SK-N-SH (cell line): ENCODE data around the gene INTS1. TPM values are rescaled to one million over a fixed set of nuclear protein-coding genes. Genes with fewer than 3 reads are reported as not detected.

Experiments
- CTCF ChIA-PET: fragments of 300-600, 350-600 bp; formaldehyde crosslinking; extraction: SDS; loops from one replicate; lab custom pipeline; 2021; lab: Yijun Ruan, JAX
- POLR2A ChIA-PET: fragments of 350-600 bp; sonication (Branson Sonifier 250); formaldehyde crosslinking; extraction: SDS; loops from one replicate; lab custom pipeline; 2020; ENCODE audit warnings: antibody characterized with exemption, inconsistent platforms; lab: Yijun Ruan, JAX
- DNase-seq: peaks from one replicate; pipeline ENCODE4 v3.0.0; 2012
- H2AFZ ChIP-seq: fragments of 200-600 bp; sonication (generic); 2 replicates; pipeline ENCODE4 v1.8.1; 2016; ENCODE audit warnings: antibody characterized with exemption, mild to moderate bottlenecking, low read depth
- H3F3A ChIP-seq: fragments of 200-600 bp; sonication (generic); replicated peaks from 2 replicates; pipeline ENCODE3; 2016; ENCODE audit warnings: antibody characterized with exemption, mild to moderate bottlenecking; ENCODE audit not compliant: insufficient read depth
- H3K27ac ChIP-seq, 2 experiments: fragments of 200-500 bp in 1 of 2; fragments of 200-600 bp in 1 of 2; sonication (Bioruptor generic) in 1 of 2; sonication (generic), shearing (Covaris generic) in 1 of 2; 2 replicates each; pipeline versions ENCODE4 v1.5.1 to v1.6.1; 2014 to 2016; ENCODE audit warnings: low read depth in 2 of 2, inconsistent platforms in 1 of 2, low read length in 1 of 2, mild to moderate bottlenecking in 1 of 2, mixed read lengths in 1 of 2
- H3K27me3 ChIP-seq: fragments of 200-600 bp; sonication (generic), shearing (Covaris generic); 2 replicates; pipeline ENCODE4 v1.6.1; 2016; ENCODE audit warnings: mixed run types; ENCODE audit not compliant: insufficient read depth
- H3K36me3 ChIP-seq, 2 experiments: fragments of 200-500 bp in 1 of 2; fragments of 200-600 bp in 1 of 2; sonication (Bioruptor generic) in 1 of 2; sonication (generic) in 1 of 2; replicated peaks in 1 of 2; 2 replicates each; pipeline versions ENCODE3 to v1.5.1; 2014 to 2016; ENCODE audit warnings: low read length in 1 of 2, mild to moderate bottlenecking in 1 of 2; ENCODE audit not compliant: insufficient read depth in 2 of 2, control insufficient read depth in 1 of 2
- H3K4me1 ChIP-seq, 2 experiments: fragments of 200-500 bp in 1 of 2; fragments of 200-600 bp in 1 of 2; sonication (Bioruptor generic) in 1 of 2; sonication (generic), shearing (Covaris generic) in 1 of 2; 2 replicates each; pipeline versions ENCODE4 v1.5.1 to v1.6.1; 2014 to 2016; ENCODE audit warnings: low read depth in 1 of 2, low read length in 1 of 2, mixed run types in 1 of 2; ENCODE audit not compliant: insufficient read depth in 2 of 2, control insufficient read depth in 1 of 2
- H3K4me2 ChIP-seq: fragments of 200-600 bp; sonication (generic), shearing (Covaris generic); 2 replicates; pipeline ENCODE4 v1.6.1; 2017; ENCODE audit warnings: mixed run types
- H3K4me3 ChIP-seq, 2 experiments: fragments of 200-500 bp in 1 of 2; fragments of 200-600 bp in 1 of 2; sonication (Bioruptor generic) in 1 of 2; sonication (generic), shearing (Covaris generic) in 1 of 2; 2 replicates each; pipeline versions ENCODE4 v1.5.1 to v1.8.1; 2014 to 2016; ENCODE audit warnings: low read depth in 2 of 2, inconsistent platforms in 1 of 2, low read length in 1 of 2, mild to moderate bottlenecking in 1 of 2, mixed read lengths in 1 of 2, moderate library complexity in 1 of 2
- H3K79me2 ChIP-seq: fragments of 200-600 bp; sonication (generic); 2 replicates; pipeline ENCODE4 v1.8.1; 2017; ENCODE audit warnings: mild to moderate bottlenecking; ENCODE audit not compliant: insufficient read depth
- H3K9ac ChIP-seq: fragments of 200-600 bp; sonication (generic); 2 replicates; pipeline ENCODE4 v1.6.1; 2017; ENCODE audit warnings: mixed run types
- H3K9me2 ChIP-seq: fragments of 200-600 bp; sonication (generic); 2 replicates; pipeline ENCODE4 v1.6.1; 2017; ENCODE audit warnings: mixed run types
- H3K9me3 ChIP-seq: fragments of 200-600 bp; sonication (generic); 2 replicates; pipeline ENCODE4 v1.6.1; 2017; ENCODE audit warnings: mixed run types, mild to moderate bottlenecking, moderate library complexity
- H4K20me1 ChIP-seq: fragments of 200-600 bp; sonication (generic); 2 replicates; pipeline ENCODE4 v1.6.1; 2017; ENCODE audit warnings: mild to moderate bottlenecking, mixed run types; ENCODE audit not compliant: insufficient read depth
- CTCF ChIP-seq: fragments of 200-600 bp; sonication (generic); IDR thresholded peaks from 2 replicates; pipeline ENCODE4 v1.6.1; 2017; ENCODE audit warnings: antibody characterized with exemption, mild to moderate bottlenecking, moderate library complexity
- EP300 ChIP-seq, 2 experiments: IDR thresholded peaks; 2 replicates each; pipeline versions ENCODE4 v1.4.0 to v1.6.1; 2012; ENCODE audit warnings: borderline replicate concordance in 1 of 2, low read depth in 1 of 2, low read length in 1 of 2
- FOSL2 ChIP-seq: IDR thresholded peaks from 2 replicates; pipeline ENCODE4 v1.4.0; 2012; ENCODE audit warnings: low read depth, mild to moderate bottlenecking, moderate library complexity, borderline replicate concordance
- GABPA ChIP-seq: IDR thresholded peaks from 2 replicates; pipeline ENCODE4 v1.4.0; 2012; ENCODE audit warnings: low read depth, mild to moderate bottlenecking
- JUND ChIP-seq: IDR thresholded peaks from 2 replicates; pipeline ENCODE4 v1.4.0; 2012
- MAX ChIP-seq: IDR thresholded peaks from 2 replicates; pipeline ENCODE4 v1.4.0; 2012; ENCODE audit warnings: low read depth
- NFIC ChIP-seq: IDR thresholded peaks from 2 replicates; pipeline ENCODE4 v1.4.0; 2012; ENCODE audit warnings: borderline replicate concordance
- NRF1 ChIP-seq: IDR thresholded peaks from 2 replicates; pipeline ENCODE4 v1.6.1; 2012; ENCODE audit warnings: low read depth, mild to moderate bottlenecking, low read length
- RXRA ChIP-seq: IDR thresholded peaks from 2 replicates; pipeline ENCODE4 v1.4.0; 2012; ENCODE audit warnings: low read depth, mild to moderate bottlenecking, borderline replicate concordance
- TAF1 ChIP-seq: IDR thresholded peaks from 2 replicates; pipeline ENCODE4 v1.6.1; 2012; ENCODE audit warnings: low read depth, mild to moderate bottlenecking, low read length, moderate library complexity, borderline replicate concordance
- USF2 ChIP-seq: fragments of 150-350 bp; IDR thresholded peaks from 2 replicates; pipeline ENCODE4 v1.6.1; 2017; ENCODE audit warnings: antibody characterized with exemption, low read length, low read depth, borderline replicate concordance
- YY1 ChIP-seq: IDR thresholded peaks from 2 replicates; pipeline ENCODE4 v1.4.0; 2012; ENCODE audit warnings: low read depth, mild to moderate bottlenecking
- WGBS: methylation state at CpG from one replicate; pipeline ENCODE4 v1.1.6; 2017; ENCODE audit warnings: low lambda C conversion rate; 5-methylcytosine and 5-hydroxymethylcytosine counted together
- polyA plus RNA-seq, 3 experiments: library from polyadenylated mRNA; depleted of rRNA; stranded (reverse); fragments of >200 nt; gene quantifications; 2 replicates each; pipeline ENCODE4 v1.2.3, GENCODE V29; 2012

Gene INTS1
- polyA plus RNA-seq, 1 of the 3 experiments (the other 2 are of a cell fraction) = 48.1 TPM

- WGBS = 91% methylated on average over 40 of the region's 41 CpGs
- Histone ChIP-seq H4K20me1 (peaks cover 11% of the 10 kb centered on the region; the same call in 1 of the 2 replicates), H3K4me1 (peaks cover 0 to 6% of the 10 kb centered on the region in 2 experiments; a peak in 1 of 4 replicates), H3F3A (peaks cover 6% of the 10 kb centered on the region), H3K4me2 (no peak overlapping the region), H3K36me3 (peaks cover 0 to 24% of the 10 kb centered on the region in 2 experiments), H3K79me2 (no peaks in the 10 kb centered on the region), H3K27ac (no peak overlapping the region), H2AFZ (no peak overlapping the region), H3K4me3 (no peak overlapping the region), H3K9ac (no peak overlapping the region), H3K27me3 (no peaks in the 10 kb centered on the region), H3K9me3 (no peaks in the 10 kb centered on the region), H3K9me2 (no peaks in the 10 kb centered on the region)
- ChIA-PET CTCF (interaction anchor here (1.0 to 12.9 kb wide), 6 partner anchors 9 to 255 kb away, joined by 3 to 142 read pairs (median 4); no protein-coding TSS in a partner anchor), POLR2A (no interaction called here)
- TF ChIP-seq GABPA = no peak
- no peak for TF ChIP-seq USF2
- DNase-seq = no peak
Observed at GRCh38 chr7:1441615-1442354, 62.4 kb downstream of the INTS1 start.

GRCh38 chr7:1440620-1441019 lies 63.6 kb downstream of the INTS1 start:
- H3K4me2 ChIP-seq = no peak overlapping the region
- H3K27ac ChIP-seq = no peak overlapping the region
- POLR2A ChIA-PET = no interaction called here
- H3K36me3 ChIP-seq = peaks cover 0 to 24% of the 10 kb centered on the region in 2 experiments
- H3K9ac ChIP-seq = no peak overlapping the region
- H3K79me2 ChIP-seq = no peaks in the 10 kb centered on the region
- no peaks in the 10 kb centered on the region for H3K27me3 ChIP-seq
- TF ChIP-seq MAX (no peak), JUND (no peak)
- H3K4me3 ChIP-seq = no peak overlapping the region
- no peak overlapping the region for H2AFZ ChIP-seq
- 95% methylated on average over 7 of the region's 10 CpGs for WGBS
- H3K4me1 ChIP-seq = peaks cover 0 to 6% of the 10 kb centered on the region in 2 experiments; a peak in 1 of 4 replicates
- H3F3A ChIP-seq = peaks cover 6% of the 10 kb centered on the region
- H4K20me1 ChIP-seq = peaks cover 8% of the 10 kb centered on the region; the same call in 1 of the 2 replicates
- H3K9me2 ChIP-seq = no peaks in the 10 kb centered on the region
- H3K9me3 ChIP-seq = no peaks in the 10 kb centered on the region
- CTCF ChIA-PET = interaction anchor here (0.9 to 12.9 kb wide), 9 partner anchors 8 to 254 kb away, joined by 3 to 142 read pairs (median 3); no protein-coding TSS in a partner anchor
- DNase-seq = no peak

- H3K4me3 ChIP-seq = no peak overlapping the region
- H2AFZ ChIP-seq = no peak overlapping the region
- peaks cover 0 to 24% of the 10 kb centered on the region in 2 experiments for H3K36me3 ChIP-seq
- ChIA-PET POLR2A (no interaction called here), CTCF (interaction anchor here (0.8 to 3.0 kb wide), 9 partner anchors 11 to 116 kb away, joined by 3 to 18 read pairs (median 4); partner anchors contain the start of gene TMEM184A)
- H3K9ac ChIP-seq = no peak overlapping the region
- H3K27ac ChIP-seq = no peak overlapping the region
- no peak for DNase-seq
- no peaks in the 10 kb centered on the region for H3K27me3 ChIP-seq
- 95% methylated on average over 14 of the region's 31 CpGs for WGBS
- H3K4me2 ChIP-seq = no peak overlapping the region
- 0 out of 2 replicates have a peak, but pooled peaks cover 7% of the 10 kb centered on the region for H4K20me1 ChIP-seq
- H3F3A ChIP-seq = peaks cover 6% of the 10 kb centered on the region
- H3K9me3 ChIP-seq = no peaks in the 10 kb centered on the region
- peaks cover 0 to 6% of the 10 kb centered on the region in 2 experiments; a peak in 1 of 4 replicates for H3K4me1 ChIP-seq
- H3K9me2 ChIP-seq = no peaks in the 10 kb centered on the region
- H3K79me2 ChIP-seq = no peaks in the 10 kb centered on the region
- TF ChIP-seq NRF1 (no peak), GABPA (no peak), CTCF (no peak), NFIC (no peak), FOSL2 (no peak), EP300 (IDR thresholded peaks at IDR 0.05; ENCODE audit: borderline replicate concordance in 1 of 2, low read depth in 1 of 2, low read length in 1 of 2) (no peak), TAF1 (no peak), RXRA (no peak), YY1 (no peak)
Observed at GRCh38 chr7:1439373-1440363, 64.5 kb downstream of the INTS1 start.
